DMS114 treated with DMSO at 0.1 percent for 48 hours (cell line): ENCODE results near the gene AEBP2.
"Not testable (repeated sequence)": the region's sequence is repeated elsewhere in the genome, so short reads cannot be mapped to it uniquely, and the experiment has no call there.

ENCODE experiments used
- DNase-seq: peaks from one replicate; lab custom pipeline; 2025; ENCODE audit not compliant: unreplicated experiment; lab: John Stamatoyannopoulos, UW

AEBP2 gene, protein sequence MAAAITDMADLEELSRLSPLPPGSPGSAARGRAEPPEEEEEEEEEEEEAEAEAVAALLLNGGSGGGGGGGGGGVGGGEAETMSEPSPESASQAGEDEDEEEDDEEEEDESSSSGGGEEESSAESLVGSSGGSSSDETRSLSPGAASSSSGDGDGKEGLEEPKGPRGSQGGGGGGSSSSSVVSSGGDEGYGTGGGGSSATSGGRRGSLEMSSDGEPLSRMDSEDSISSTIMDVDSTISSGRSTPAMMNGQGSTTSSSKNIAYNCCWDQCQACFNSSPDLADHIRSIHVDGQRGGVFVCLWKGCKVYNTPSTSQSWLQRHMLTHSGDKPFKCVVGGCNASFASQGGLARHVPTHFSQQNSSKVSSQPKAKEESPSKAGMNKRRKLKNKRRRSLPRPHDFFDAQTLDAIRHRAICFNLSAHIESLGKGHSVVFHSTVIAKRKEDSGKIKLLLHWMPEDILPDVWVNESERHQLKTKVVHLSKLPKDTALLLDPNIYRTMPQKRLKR

DNA sequence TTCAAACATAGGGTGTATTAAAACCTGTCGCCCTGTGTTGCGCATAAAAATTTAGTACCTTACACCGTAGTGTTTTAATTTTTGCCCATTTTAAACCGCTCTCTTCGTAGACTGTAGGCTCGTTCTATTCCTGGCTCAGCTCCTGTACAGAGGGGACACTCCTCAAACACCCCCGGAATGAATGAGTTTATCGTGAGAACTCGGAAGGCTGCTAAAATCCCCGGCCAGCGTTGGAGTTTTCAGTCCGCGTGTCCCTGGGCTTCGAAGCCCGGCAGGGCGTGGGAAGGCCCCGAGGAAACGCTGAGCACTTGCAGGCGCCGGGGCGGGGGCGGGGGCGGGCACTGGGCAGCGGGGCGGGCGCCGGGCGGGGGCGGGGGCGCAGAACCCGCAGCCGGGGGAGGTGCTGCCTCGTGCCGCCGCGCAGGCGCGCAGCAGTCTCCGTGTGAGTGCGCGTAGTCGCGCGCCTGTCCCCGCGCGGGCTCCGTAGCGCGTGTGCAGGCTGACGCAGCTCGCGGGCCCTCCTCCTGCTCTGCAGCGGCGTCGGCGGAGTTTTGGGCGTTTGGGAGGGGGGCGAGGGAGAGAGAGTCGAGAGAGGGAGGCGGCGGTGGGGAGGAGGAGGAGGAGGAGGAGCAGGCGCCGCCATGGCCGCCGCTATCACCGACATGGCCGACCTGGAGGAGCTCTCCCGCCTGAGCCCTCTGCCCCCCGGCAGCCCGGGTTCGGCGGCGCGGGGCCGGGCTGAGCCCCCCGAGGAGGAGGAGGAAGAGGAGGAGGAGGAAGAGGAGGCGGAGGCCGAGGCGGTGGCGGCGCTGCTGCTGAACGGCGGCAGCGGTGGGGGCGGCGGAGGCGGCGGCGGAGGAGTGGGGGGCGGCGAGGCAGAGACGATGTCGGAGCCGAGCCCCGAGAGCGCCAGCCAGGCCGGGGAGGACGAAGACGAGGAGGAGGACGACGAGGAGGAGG is at the start of gene AEBP2:
TSS of gene AEBP2 (plus strand) at position 434 of the 960 bp plus-strand sequence. CDS start at position 642, 208 bp downstream.
- DNase-seq: peak; percentile 85

DNA sequence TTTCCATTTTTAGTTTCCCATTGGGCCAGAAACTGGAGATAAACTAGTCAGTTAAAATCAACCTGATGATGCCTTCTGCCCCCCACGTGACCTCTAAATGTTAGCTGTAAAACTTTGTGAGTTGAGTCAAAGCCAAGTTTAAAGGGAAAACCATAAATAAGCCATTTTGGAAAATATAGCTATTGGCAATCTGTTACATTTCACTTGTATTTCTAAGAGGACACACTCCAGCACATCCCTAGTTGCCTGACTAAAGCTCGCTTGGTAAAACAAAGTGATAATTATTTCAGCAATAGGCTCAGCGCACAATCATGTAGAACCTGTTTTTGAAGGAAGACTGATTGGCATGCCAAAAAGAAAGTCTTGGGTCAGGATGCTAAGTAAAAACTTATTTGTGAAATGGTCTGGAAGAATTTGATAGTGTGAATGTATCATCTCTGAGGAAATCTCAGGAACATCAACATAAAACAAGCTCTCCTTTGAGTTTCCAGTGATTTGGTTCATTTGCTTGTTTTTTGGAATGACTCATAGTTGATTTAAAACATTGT is 49.2 kb upstream of the AEBP2 start:
- no peak for DNase-seq

GRCh38 chr12:19392644-19393043 is 46.6 kb upstream of the AEBP2 start:
- DNase-seq: not testable (repeated sequence)

GRCh38 chr12:19394385-19394784 is 44.9 kb upstream of the AEBP2 start:
- no peak for DNase-seq

DNA sequence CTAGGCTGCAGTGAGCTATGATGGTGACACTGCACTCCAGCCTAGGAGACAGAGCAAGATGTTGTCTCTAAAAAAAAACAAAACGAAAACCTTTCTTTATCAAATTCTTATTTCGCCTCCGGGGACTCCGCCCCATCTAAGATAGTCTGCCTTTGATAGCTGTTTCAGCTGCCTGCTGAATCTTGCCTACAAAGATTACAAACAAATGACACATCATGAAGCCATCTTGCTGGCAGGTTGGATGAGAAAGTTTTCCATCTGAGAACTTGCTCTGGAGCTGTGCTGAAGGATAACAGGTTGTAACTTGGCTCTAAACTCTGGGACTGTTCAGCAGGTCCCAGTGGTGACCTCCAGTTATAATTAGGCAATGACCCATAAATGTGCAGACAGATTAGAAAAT is 41.8 kb upstream of the AEBP2 start:
- DNase-seq: no peak

DNA sequence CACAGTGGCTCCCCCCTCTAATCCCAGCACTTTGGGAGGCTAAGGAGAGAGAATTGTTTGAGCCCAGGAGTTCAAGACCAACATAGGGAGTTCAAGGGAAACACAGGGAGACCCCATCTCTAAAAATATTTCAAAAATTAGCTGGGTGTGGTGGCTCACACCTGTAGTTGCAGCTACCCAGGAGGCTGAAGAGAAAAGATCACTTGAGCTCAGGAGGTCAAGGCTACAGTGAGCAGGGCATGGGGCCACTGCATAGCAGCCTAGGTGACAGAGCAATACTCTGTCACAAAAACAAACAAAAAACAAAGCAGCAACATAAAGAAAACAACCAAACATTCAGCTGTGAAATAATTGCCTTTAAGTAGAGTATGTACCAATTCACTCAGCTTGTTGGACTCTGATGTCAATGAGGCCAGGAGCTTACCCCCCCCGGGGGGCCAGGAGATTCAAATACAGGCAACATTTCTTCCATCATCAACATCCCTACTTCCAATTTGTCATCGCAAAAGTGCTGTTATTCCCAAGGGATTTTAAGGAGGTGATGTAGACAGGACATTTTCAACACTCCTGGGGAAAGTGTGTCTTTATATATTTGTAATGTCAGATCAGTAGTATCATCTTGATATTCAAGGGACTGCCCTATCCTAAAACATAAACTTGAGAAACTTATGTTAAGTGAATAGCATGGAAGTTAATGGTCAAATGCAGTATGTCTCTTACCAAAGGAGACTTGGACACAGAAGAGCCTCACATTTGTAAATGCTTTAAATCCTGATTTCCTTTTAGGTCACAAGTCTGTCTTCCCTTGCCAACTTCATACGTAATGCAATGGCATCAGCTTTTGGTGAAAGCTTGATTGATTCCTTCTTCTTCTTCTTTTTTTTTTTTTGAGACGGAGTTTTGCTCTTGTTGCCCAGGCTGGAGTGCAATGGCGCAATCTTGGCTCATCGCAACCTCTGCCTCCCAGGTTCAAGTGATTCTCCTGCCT is 40.6 kb upstream of the AEBP2 start:
- DNase-seq: no peak

GRCh38 chr12:19400649-19401285 is 38.5 kb upstream of the AEBP2 start:
- DNase-seq: not testable (repeated sequence)

DNA sequence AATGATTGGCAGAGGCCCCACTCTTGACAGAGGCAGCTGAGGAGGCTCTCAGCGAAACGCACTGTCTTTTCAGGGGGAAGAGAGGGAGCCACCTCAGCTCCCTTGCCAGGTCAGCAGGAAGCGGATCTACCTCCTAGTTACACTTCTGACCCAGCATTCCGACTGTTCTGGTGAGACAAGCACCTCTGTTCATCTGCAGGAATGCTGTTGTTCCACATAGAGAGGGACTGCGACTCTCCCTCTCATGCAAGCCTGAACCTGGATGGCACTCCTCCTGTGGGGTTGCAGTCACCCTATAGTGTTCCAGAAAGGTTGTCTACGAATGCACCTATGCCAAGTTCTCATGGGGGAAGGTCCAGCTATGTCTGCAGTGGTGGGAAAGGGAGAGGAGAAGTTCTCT is 37.1 kb upstream of the AEBP2 start:
- DNase-seq: no peak

GRCh38 chr12:19402743-19403431 is 36.4 kb upstream of the AEBP2 start:
- DNase-seq: no peak

GRCh38 chr12:19404242-19404880 is 34.9 kb upstream of the AEBP2 start:
- no peak for DNase-seq

DNA sequence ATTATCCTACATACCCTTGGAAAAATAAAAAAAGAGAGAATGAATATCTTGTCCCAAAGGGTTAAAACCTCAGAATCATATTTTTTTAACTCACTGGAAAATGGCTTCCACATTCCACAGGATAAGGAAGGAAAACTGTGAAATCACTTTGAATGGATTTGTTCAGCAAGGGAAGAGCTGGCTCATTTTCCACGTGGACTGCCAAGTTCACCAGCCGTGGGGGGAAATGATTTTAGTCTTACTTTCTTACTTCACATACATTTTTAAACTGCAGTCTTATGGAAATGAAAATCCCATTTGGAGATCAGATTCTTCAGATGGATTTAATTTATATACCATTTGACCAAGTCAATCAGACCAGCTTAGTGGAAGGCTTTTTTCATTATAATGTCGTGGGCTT is 29.9 kb upstream of the AEBP2 start:
- no peak for DNase-seq

DNA sequence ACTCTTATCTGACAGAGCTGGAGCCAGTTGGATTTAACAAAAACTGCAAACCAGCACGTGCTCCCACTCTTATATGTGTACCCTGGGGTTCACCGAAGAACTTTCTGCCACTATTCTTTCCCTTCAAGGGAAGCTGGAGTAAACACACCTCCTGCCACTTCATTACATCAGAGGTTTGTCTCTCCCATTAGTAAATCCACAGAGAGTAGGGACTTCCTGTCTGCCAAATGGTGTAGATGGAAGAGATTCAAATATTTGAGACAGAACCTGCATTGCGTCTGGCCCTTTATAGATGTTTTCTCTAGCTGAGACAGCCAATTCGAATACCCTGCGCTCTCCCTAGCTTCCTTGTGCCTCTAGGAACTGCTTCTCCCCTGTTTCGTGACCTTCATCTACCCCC is 29.1 kb upstream of the AEBP2 start:
- no peak for DNase-seq

GRCh38 chr12:19410629-19411185 is 28.6 kb upstream of the AEBP2 start:
- no peak for DNase-seq

DNA sequence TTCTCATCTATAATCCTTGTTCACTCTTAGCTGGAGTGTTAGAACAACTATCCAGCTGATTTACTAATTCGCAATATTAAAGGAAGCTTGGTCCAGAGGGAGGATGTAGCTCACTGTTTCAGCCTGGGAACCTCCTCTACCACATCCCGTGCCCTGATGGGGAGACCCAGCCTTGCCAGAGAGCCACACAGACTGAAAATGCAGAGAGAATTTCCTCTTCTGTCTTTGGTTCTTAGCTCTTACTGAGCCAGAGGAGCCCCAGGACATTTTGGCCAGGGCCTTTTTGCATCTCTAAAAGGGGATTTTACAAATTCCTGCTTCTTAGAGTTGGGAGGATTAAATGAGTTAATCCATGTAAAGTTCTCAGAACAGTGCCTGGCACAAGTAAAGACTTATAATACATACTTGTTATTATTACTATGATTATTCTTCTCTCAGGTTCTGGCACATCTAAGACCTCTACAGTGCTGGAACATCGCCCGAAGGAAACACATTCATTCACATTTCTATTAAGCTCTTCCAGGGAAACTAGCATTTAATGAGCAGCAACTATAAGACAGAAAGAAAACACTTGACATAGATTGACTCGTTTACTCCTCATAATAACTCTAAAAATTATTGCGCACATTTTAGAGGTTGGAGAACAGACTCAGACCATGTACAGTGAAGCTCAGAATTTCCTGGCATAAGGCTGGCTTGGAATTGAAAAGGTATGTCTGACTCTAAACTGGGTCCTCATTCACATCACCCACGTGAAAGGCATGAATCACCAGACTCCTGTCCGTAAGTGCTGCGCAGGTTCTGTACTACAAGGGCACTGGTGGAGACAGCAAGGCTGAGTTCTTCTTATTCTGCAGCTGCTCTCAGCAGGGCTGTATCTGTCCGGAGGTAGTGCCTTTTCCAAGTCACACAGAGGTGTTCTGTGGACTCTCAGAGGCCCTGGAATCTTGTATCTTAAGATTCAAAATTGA is 27.8 kb upstream of the AEBP2 start:
- no peak for DNase-seq

DNA sequence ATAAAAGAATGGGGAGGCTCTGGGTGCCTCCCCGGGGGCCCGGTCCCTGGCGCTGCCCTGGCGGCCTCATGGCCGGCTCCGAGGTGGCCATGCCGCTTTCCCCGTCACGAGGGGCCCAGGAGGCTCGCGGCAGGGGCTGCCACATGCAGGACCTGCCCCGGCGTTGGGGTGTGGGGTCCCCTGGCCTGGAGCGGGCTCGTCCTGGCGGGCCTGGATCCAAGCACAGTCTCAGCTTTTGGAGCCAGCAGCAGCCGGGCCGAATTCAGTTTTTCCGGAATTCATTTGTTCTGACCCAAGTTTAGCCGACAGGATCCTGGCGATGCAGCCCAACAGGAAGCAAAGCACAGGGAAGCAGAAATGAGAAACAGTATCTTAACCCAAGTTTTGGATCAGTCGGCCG is 26.4 kb upstream of the AEBP2 start:
- no peak for DNase-seq

DNA sequence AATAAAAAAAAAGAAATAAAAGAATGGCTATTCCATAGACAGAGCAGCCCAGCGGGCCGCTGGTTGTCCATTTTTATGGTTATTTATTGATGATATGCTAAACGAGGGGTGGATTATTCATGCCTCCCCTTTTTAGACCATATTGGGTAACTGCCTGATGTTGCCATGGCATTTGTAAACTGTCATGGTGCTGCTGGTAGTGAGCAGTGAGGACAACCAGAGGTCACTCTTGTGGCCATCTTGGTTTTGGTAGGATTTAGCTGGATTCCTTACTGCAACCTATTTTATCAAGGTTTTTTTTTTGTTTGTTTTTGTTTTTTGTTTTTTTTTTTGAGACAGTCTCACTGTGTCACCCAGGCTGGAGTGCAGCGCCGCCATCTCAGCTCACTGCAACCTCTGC is 25.7 kb upstream of the AEBP2 start:
- not testable (repeated sequence) for DNase-seq

DNA sequence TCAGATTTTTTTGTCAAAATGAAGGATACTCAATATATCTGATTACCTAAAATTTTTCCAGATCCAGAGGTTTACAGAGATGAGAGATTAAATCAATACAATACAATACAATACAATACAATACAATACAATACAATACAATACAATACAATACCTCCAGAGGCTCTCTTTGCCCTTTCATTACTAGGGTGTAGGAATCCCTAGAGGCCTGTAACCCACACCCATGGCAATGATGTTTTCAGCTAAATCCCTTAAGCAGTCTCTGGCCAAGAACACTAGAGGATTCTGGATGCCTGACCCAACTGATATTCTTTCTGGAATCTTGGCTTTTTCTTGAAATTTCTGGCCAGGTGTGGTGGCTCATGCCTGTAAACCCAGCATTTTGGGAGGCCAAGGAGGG is 23.7 kb upstream of the AEBP2 start:
- DNase-seq: no peak
